ENCODE data around the gene MYO5C. TPM values are rescaled to one million over a fixed set of nuclear protein-coding genes. Genes with fewer than 3 reads are reported as not detected.
"Not testable (repeated sequence)": the region's sequence is repeated elsewhere in the genome, so short reads cannot be mapped to it uniquely, and the experiment has no call there.

MYO5C gene
- total RNA-seq, 1 donor from 2014 or later = 16.3 TPM

DNA sequence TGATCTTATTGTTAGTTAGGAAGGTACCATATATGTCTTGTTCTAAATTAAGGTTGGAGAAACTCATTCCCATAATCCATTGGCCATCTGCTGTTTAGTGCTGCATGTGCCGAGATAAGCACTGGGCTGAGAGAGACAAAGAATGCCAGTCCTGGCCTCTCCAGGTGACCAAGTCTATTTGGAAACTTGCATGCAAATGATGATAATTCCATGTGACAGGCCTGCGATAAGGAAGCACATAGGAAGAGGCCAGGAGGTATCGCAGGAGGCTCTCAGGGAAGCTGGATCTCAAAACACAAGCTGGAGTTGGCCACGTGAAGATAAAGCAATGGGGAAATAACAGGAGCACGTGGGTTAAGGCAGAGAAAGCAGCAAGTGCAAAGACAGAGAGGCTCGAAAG, 39.7 kb downstream of the MYO5C start:
- no peak for DNase-seq (ENCODE audit: low spot score)
- intact Hi-C loops (cut with DNase I) = loop anchor here (5.0 kb wide), 1 partner anchor 481 kb away; no protein-coding TSS in a partner anchor
- ATAC-seq = no peak

DNA sequence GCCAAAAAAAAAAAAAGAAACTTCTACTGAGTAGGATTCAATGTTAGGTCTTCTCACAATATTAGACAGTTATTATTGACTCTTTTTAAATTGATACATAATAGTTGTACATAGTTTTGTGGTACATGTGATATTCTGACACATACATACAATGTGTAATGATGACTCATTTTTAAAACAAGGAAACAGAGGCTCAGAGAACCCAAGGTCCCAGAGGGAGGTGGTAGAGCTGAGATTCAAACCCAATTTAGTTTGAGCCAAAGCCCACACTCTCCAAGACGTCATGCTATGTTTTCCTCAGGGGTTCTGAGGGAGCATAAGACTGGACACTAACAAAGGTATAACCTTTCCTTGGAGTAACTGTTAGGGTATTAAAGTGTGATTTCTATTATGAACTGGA, 40.6 kb downstream of the MYO5C start:
- ATAC-seq (no peak), DNase-seq (ENCODE audit: low spot score) (no peak)
- intact Hi-C loops (cut with DNase I) = loop anchor here (5.0 kb wide), 1 partner anchor 482 kb away; no protein-coding TSS in a partner anchor

DNA sequence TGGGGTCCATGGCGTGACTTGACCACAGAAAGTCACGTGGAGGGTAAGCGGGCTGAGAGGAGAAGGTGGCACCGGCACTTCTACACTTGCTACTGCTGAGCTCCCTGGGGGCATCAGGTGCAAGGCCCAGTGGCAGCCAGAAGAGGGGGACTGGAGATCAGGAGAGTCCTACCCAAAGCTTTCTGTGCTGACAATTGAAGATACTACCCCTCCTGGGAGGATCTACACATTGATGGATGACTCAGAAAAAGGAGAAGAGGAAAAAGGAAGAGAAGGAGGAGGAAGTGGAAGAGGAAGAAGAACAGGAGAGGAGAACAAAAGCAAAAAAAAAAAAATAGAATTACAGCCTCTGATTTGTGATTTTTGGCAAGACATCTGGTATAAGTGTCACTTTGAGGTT, 41.2 kb downstream of the MYO5C start:
- DNase-seq (ENCODE audit: low spot score) (no peak), ATAC-seq (no peak)
- intact Hi-C loops (cut with DNase I) = no loop called here

DNA sequence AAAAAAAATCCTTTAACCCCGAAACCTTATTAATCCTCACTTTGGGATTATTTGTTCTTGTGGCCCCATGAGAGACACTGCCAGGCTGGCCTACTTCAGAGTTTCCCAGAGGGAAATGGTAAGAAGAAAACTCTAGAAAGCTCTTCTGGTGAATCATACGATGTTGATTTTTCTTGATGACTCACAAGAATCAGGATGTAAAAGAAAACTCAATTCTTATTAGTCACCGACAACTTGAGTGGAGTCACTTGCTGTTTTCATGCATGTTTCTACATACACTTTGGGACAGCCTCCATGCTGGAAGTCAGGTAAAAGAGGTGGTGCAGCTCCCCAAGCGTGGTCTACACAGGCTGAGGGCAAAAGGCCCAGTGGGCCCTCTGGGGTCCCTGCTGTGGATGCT, 42.8 kb downstream of the MYO5C start:
- ATAC-seq = no peak
- DNase-seq (ENCODE audit: low spot score) = no peak
- intact Hi-C loops (cut with DNase I) = no loop called here

DNA sequence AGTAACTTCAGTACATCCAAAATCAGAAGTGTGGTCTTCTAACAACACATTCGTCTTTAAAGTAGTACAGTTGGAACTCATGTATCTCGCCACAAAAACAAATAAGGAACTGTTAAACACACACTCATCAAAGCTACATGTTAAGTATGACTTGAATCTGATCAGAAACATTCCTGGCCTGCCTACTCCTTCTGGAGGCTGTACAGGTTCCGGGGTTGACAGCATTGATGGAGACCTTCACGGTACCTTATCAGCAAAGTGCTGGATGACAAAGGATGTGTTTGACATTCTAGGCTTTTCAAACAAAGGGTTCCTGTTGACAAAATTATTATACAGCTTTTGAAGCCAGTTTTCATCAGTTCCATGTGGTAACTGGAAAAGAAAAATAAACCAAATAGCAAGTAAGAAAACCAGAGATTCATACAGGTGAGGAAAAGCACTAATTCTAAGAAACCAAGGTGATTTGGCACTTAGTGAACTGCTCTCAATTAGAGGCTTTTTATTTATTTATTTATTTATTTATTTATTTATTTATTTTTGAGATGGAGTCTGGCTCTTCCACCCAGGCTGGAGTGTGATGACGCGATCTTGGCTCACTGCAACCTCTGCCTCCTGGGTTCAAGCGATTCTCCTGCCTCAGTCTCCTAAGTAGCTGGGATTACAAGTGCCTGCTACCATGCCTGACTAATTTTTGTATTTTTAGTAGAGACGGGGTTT, 44.3 kb downstream of the MYO5C start:
- ATAC-seq (no peak), DNase-seq (ENCODE audit: low spot score) (no peak)
- intact Hi-C loops (cut with DNase I) = no loop called here

DNA sequence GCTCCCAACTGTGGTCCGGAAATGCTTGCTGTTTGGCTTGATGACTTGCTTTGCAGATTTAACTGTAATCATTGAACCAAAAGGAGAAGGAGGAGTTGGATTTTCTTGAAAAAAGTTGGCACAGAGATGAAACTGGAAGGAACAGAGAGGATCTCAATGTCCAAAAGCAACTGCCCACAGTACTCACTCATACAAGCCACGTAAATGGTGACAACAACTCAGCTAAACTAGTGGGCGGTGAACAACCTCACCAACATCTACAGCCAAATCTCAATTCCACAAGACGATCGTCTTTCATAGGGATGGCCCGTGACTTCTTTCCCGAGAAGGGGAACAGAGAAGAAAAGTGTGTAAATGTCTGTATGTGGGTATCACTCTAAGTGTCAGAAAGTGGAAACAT, 48.1 kb downstream of the MYO5C start:
- no peak for ATAC-seq
- DNase-seq (ENCODE audit: low spot score) = no peak
- intact Hi-C loops (cut with DNase I) = no loop called here

DNA sequence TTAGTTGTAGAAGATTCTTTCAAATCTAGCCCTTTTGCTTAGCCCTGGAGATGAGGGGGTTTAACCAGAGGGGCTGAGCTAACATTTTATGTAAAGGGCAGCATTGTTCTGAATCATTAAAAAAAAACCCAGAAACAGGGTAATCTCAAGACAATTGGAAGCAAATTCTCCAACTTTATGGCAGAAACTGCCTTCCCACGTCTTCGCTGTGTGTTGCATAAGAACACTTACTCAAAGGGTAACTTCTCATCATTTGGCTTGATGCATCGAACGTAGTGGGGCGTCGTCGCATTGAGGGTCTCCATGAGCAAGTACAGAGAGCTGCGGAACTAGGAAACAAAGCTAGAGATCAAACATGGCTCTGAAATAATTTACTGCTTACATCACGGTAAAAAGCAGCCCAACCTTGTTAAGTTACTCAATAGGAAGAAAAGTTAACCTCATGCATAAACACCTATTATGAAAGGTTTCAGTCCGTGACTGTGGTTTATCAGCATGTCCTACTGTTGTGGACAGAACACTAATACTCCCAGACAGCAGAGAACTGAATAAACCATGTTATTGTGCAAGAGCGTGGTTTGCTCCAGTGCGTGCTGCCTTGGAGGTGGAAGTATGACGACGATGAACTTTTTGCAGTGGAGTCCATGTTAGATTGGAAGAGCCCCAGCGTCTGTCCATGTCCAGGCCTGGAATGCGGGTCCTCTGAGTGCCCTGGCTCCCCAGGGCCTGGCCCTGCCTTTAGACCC, 48.7 kb downstream of the MYO5C start:
- intact Hi-C loops (cut with DNase I) = no loop called here
- no peak for DNase-seq (ENCODE audit: low spot score)
- peak; percentile 49 for ATAC-seq

DNA sequence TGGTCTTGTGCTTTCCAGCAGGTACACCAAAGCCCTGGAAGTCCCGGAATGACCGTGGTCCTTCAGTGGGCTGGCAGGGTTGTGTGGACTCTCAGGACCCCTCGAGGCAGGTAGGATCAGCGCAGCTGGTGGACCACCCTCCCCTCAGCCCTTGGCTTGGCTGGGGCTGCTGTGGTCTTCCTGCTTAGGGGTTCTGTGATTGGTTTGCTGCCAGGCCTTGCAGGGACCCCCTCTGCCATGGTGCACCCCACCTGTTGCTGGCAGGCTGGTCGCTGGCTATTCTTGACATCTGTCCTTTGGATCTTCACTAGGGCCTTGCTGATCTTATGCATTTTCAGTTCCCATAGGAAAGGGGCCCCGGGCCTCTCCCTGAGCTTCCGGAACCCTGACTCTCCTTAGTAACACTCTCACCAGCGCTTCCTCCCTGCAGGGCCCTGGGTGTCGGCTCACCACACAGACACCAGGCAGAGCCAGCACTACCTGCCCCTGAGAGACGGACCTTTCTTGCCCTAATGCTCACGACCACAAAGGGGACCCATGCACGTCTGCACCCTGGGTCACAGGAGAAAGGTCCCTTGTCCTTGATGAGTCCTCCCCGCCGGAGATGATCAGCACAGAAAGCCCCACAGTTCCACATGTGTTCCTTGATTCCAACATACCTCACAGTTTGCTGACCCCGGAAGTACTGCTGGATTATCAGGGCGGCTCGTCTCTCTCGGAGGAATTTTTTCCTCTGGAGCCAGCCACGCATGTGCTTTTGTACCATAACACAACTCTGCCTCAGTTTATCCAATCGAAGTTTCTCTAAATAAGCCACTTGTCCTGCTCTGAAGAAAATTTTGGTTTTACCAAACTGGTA, 51.7 kb downstream of the MYO5C start:
- no peak for DNase-seq (ENCODE audit: low spot score)
- ATAC-seq = no peak

DNA sequence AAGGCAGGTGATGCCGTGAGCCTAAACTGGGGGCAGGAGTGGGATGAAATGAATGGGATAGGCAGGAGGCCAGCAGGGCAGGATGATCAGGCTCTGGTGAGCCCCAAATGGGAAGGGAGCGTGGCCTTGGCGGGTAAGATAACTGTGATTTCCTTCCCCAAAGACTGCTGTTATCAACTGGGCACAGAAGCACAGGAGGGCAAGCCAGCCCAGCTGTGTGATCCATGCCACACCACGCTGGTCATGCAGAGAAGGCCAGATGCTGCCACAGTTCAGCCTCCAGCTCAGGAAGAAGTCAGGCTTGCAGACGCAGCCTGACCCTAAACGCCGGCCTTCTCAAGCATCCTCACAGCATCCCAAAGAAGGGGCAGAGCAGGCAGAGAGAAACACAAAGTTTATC, 52.3 kb downstream of the MYO5C start:
- DNase-seq (ENCODE audit: low spot score) (no peak), ATAC-seq (no peak)
- intact Hi-C loops (cut with DNase I) = no loop called here

More for the DNA sequence above, 51.7 kb downstream of the MYO5C start:
- intact Hi-C loops (cut with DNase I) = no loop called here

DNA sequence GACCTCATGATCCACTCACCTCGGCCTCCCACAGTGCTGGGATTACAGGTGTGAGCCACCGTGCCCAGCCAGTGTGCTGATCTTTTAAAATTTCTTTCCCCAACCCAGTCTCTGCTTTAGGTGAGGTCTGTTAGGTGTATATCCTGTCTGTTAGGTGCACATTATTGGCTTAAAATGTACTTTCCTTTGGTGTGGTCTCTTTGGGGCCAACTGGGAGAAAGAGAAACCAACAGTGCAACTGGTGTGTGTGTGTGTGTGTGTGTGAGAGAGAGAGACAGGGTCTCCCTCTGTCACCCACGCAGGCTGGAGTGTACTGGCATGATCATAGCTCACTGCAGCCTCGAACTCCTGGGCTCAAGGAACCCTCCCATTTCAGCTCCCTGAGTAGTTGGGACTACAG, 54.1 kb downstream of the MYO5C start:
- intact Hi-C loops (cut with DNase I) = no loop called here
- ATAC-seq = no peak
- DNase-seq (ENCODE audit: low spot score) = no peak

DNA sequence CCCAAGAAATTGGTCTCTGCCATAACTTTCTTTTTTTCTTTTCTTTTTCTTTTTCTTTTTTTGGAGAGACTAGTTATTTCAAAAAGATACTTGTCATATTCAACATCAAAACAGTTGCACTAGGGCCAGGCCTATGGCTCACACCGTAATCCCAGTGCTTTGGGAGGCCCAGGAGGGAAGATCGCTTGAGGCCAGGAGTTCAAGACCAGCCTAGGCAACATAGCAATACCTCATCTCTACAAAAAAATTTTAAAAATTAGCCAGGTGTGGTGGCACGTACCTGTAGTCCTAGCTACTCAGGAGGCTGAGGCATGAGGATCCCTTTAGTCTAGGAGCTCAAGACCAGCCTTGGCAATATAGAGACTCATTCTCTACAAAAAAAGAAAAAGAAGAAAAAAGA, 55.4 kb downstream of the MYO5C start:
- no peak for ATAC-seq
- DNase-seq (ENCODE audit: low spot score) = no peak
- intact Hi-C loops (cut with DNase I) = no loop called here

DNA sequence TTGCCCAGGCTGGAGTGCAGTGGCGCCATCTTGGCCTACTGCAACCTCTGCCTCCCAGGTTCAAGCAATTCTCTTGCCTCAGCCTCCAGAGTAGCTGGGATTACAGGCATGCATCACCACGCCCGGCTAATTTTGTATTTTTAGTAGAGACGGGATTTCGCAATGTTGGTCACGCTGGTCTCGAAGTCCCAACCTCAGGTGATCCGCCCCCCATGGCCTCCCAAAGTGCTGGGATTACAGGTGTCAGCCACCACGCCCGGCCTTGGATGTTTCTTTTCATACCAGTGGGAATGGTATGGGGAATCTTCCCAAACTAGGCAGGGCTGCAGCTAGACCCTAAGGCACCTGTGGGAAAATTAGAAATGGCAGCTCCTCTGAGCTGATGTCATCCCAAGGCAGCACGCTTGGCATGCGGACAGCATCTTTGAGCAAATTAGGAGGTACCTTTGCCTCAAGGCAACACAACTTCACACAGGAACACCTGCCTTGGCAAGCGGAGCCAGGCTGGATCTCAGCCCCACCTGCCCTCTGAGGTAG, 56.5 kb downstream of the MYO5C start:
- intact Hi-C loops (cut with DNase I) = not testable (repeated sequence)

DNA sequence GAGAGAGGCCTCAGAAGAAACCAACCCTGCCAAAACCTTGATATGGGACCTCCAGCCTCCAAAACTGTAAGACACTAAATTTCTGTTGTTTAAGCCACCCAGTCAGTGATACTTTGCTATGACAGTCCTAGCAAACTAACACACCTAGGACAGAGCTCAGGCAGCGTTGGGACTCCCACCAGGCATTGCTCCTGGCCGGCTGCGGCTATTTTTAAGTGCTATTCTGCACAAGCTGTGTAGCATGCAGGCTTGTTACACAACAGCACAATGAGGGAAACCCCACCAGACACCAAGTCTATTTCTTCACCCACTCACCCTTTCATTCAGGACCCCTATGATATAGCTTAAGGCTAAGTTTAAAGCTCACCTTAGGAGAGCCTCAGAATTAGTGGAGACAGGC, 57.5 kb downstream of the MYO5C start:
- DNase-seq (ENCODE audit: low spot score) = no peak
- intact Hi-C loops (cut with DNase I) = no loop called here
- no peak for ATAC-seq

More for the DNA sequence above, 56.5 kb downstream of the MYO5C start:
- not testable (repeated sequence) for DNase-seq (ENCODE audit: low spot score); ATAC-seq

DNA sequence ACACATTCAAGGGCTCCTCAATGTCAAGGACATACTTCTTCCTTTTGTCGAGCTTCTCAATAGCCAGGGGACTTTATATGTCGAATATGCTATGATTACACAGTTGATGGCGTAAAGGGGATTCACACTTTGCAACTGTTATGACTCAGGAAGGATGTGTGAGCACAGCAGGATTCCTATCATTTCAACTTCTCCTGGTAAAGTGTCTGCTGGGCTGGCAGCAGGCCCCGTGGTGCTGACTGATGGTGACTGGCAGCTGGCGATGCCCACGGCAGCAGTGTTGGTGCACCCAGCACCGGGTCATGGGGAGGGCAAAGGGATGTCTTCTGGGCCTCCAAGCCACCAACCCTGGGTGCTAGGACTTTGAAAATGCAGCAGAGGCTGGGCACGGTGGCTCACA, 59.6 kb downstream of the MYO5C start:
- DNase-seq (ENCODE audit: low spot score) (no peak), ATAC-seq (no peak)
- intact Hi-C loops (cut with DNase I) = no loop called here

DNA sequence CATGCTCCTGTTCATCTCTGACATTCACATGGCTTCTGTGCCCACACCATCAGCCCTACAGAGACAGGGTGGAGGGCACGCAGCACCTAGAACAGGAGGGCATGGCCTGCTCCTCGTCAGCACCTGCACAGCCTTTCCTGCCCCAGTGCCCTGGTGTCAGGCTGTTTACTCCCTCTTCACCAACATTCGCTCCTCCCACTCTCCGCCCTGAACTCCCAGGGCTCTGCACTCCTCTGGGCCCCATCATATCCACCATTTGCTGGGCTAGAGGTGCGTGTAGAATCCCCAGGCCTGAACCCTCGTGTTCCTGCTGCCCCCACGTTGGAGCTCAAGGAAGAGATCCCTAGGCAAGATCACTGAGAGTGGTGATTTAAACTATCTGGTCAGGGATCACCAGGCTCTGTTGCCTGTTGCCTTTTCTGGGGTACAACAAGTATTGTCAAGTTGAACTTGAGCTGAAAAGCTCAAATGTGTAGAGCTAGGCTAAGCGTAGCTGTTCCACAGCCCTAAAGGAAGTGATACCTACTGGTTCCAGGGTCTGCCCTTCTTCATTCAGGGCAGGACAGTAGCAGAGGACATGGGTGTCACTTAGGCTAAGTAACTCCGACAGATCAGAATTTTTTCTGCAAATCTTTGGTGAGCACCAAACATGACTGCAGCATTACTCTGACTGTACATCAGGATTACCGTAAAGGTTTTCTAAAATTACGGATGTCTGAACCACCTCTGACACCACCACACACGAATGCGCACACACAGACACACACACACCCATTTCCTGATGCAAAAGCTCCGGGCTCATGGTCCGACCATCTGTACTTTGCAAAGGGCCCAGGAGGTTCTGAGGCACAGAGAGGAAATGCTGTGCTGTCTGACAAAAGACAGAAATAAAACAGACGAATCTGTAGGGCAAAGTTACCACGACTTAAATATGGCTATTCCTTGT, 60.7 kb downstream of the MYO5C start:
- ATAC-seq = no peak
- intact Hi-C loops (cut with DNase I) = no loop called here
- no peak for DNase-seq (ENCODE audit: low spot score)

DNA sequence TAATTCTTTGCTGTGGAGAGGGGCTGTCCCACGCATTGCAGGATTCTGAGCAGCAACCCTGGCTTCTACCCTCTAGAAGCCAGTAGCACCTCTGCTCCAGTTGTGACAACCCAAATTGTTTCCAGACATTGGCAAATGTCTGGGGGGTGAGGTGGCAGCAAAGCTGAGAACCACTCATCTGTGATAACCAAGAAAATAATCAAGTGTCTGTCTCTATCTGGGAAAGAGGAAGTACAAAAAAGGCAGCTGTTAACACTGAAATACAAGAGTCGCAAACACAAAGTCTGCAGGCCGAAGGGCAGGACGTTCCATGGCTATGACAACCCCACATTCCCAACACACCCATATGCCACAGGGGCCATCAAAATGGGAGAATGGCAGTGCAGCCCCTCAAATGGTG, 62.2 kb downstream of the MYO5C start:
- no peak for ATAC-seq
- no peak for DNase-seq (ENCODE audit: low spot score)
- intact Hi-C loops (cut with DNase I) = no loop called here

DNA sequence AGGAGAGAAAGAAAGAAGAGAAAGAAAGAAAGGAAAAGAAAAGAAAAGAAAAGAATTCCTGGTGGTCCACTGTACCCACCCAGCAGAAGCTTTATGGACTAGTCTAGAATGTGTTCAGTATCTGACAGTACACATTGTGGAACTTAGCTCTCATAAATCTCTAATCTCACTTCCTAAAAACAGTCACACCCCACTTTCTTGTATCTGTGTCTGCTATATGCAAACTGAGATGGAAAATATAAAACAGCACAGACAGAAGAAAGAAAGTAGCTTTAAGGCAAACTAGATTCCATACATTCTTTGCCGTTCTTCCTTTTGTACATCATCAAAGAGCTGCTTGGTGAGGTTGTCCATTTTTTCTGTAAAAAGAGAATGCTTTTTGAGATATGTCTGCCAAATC, 63.3 kb downstream of the MYO5C start:
- intact Hi-C loops (cut with DNase I) = no loop called here
- ATAC-seq = no peak
- no peak for DNase-seq (ENCODE audit: low spot score)

DNA sequence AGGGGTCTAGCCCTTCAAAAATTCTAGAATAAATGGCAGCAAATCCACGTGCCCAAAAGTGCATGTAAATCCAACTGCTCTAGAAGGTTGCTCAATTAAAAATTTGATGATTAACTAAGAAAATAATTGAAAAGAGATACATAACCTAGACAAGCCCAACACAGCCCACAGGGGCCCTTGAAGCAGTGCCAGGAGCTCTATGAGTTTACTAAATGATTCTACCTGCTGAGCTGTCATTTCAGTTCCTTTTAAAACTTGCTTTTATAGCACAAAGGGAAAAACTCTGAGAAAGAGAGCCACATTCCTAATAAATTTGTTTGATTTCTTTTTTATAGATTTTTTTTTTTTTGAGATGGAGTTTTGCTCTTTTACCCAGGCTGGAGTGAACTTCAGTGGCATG, 65.5 kb downstream of the MYO5C start:
- intact Hi-C loops (cut with DNase I) = no loop called here
- no peak for DNase-seq (ENCODE audit: low spot score)
- no peak for ATAC-seq
